Stimulated activated memory B cell treated with anti-CD40 and anti-IgM and Interleukin-4, amounts not matched to agents 10 μg/mL and 1 μg/mL and 100 μg/mL, for 72 hours (primary cell): ENCODE measurements around the gene TRIM39.
A peak's percentile ranks its signal among the peaks of the same experiment; 100 is the strongest.

Experiments used
- ATAC-seq: fragments of 150-1000 bp; cut with Tn5 transposase; 2 replicates; pipeline ENCODE4 v1.10.0; 2021
- H3K27ac Mint-ChIP-seq: one replicate; pipeline ENCODE4 v1.8.0; 2022; ENCODE audit warnings: mild to moderate bottlenecking, mixed read lengths
- H3K27me3 Mint-ChIP-seq: one replicate; pipeline ENCODE4 v1.8.0; 2022; ENCODE audit warnings: mixed read lengths
- H3K36me3 Mint-ChIP-seq: one replicate; pipeline ENCODE4 v1.8.0; 2022; ENCODE audit warnings: mixed read lengths
- H3K4me1 Mint-ChIP-seq: one replicate; pipeline ENCODE4 v1.8.0; 2022; ENCODE audit warnings: mixed read lengths
- H3K4me3 Mint-ChIP-seq: one replicate; pipeline ENCODE4 v1.8.0; 2022; ENCODE audit warnings: mild to moderate bottlenecking, moderate library complexity, mixed read lengths
- H3K9me3 Mint-ChIP-seq: one replicate; pipeline ENCODE4 v1.8.0; 2022; ENCODE audit warnings: mixed read lengths

TRIM39 gene

GRCh38 chr6:30322527-30323501, 3.9 kb upstream of the TRIM39 start:
- H3K27ac Mint-ChIP-seq, result peak overlapping the region; percentile 58
- peak overlapping the region; percentile 21 for H3K4me3 Mint-ChIP-seq
- no peaks in the 10 kb centered on the region for H3K27me3 Mint-ChIP-seq
- no peak for ATAC-seq
- peaks cover 25% of the 10 kb centered on the region for H3K36me3 Mint-ChIP-seq
- H3K9me3 Mint-ChIP-seq, result no peaks in the 10 kb centered on the region
- H3K4me1 Mint-ChIP-seq, result peaks cover 75% of the 10 kb centered on the region

DNA sequence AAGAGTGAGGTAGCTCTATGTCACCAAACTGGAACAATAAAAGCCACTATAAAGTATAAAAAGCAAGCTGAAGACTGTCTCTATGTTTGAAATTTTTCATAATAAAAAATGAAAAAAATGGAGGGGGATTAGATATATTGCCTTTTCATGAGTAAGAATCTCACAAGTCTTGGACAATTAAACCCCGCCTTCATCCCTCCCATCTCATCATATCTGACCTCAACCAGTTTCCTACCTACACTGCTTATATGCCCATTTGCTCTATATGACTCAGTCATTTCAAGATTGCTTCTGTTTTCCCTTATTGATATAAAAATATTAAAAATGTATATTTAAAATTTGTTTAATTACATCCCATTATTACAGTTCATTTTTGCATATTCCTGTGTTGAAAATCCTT, 2.9 kb upstream of the TRIM39 start:
- Mint-ChIP-seq H3K4me1 (peaks cover 72% of the 10 kb centered on the region), H3K36me3 (peaks cover 20% of the 10 kb centered on the region), H3K4me3 (no peak overlapping the region), H3K27ac (no peak overlapping the region), H3K9me3 (no peaks in the 10 kb centered on the region), H3K27me3 (no peaks in the 10 kb centered on the region)
- ATAC-seq, result no peak

DNA sequence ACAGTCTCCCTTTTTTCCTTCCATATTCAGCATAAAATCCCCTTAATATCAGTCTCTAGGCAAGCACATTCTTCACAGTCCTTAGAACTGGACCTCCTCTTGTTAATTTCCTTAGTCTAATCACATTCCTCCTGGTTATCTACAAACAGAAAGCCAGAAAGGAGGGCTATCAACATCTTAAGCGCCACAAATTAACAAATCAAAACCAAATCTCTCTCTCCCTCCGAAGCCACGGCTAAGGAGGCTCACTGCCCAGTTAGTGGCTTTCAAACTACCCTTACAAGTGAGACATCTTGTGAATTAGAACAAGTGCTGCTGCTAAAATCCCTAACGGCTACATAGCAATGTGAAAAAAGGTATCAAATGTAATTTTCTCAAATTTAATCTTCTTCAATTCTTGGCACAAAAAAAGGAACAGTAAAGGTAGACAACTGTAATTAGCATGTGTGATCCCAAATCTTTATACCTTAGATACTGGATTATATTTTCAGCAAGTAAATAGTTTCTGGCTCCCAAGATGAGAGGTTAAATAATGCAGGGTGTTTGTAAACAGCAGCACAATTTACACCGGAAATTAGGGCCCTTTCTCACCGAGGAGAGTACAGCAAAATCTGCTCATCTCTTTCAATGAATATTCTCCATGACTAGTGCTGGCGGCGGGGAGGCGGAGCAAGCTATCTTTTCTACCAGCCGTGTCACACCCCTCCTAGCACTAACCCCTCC, 1.4 kb upstream of the TRIM39 start:
- peaks cover 25% of the 10 kb centered on the region for H3K36me3 Mint-ChIP-seq
- peak; percentile 60 for ATAC-seq
- no peaks in the 10 kb centered on the region for H3K9me3 Mint-ChIP-seq
- H3K27ac Mint-ChIP-seq, result peak overlapping the region; percentile 93
- no peaks in the 10 kb centered on the region for H3K27me3 Mint-ChIP-seq
- peak overlapping the region; percentile 88 for H3K4me3 Mint-ChIP-seq
- peaks cover 65% of the 10 kb centered on the region for H3K4me1 Mint-ChIP-seq

- Mint-ChIP-seq H3K4me1 (peaks cover 58% of the 10 kb centered on the region), H3K36me3 (peaks cover 29% of the 10 kb centered on the region), H3K4me3 (peak overlapping the region; percentile 88), H3K27ac (peak overlapping the region; percentile 93), H3K9me3 (no peaks in the 10 kb centered on the region), H3K27me3 (no peaks in the 10 kb centered on the region)
- peak; percentile 85 for ATAC-seq
These were observed 728 bp upstream of the TRIM39 start for GRCh38 chr6:30325873-30326525.

- ATAC-seq, result no peak
- Mint-ChIP-seq H3K27ac (peak overlapping the region; percentile 93), H3K4me3 (peak overlapping the region; percentile 88), H3K27me3 (no peaks in the 10 kb centered on the region), H3K36me3 (peaks cover 36% of the 10 kb centered on the region), H3K4me1 (peaks cover 47% of the 10 kb centered on the region), H3K9me3 (no peaks in the 10 kb centered on the region)
These were observed 562 bp downstream of the TRIM39 start for GRCh38 chr6:30327232-30327746.

DNA sequence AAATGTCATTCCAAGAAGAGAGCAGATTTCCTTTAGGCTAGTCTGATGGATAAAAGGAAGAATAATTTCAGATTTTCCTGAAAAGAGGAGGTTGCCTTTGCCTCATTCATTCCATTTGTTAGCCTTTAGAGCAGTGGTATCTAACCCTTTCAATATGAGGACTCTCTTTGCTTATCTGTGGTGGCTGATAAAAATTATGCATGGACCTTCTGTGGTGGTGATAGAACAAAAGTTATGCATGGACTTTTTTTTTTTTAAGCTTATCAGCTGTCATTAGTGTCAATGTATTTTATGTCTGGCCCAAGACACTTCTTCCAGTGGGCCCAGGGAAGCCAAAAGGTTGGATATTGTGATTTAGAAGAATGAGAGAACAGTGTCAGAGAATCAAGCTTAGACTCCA, 1.7 kb downstream of the TRIM39 start:
- Mint-ChIP-seq H3K4me1 (peaks cover 40% of the 10 kb centered on the region), H3K27me3 (no peaks in the 10 kb centered on the region), H3K9me3 (no peaks in the 10 kb centered on the region), H3K27ac (no peak overlapping the region), H3K36me3 (peaks cover 32% of the 10 kb centered on the region), H3K4me3 (no peak overlapping the region)
- no peak for ATAC-seq

DNA sequence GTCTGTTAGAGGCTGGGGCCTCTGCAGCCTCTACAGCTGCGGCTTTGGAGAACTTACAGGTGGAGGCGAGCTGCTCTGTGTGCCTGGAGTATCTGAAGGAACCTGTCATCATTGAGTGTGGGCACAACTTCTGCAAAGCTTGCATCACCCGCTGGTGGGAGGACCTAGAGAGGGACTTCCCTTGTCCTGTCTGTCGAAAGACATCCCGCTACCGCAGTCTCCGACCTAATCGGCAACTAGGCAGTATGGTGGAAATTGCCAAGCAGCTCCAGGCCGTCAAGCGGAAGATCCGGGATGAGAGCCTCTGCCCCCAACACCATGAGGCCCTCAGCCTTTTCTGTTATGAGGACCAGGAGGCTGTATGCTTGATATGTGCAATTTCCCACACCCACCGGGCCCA, 2.6 kb downstream of the TRIM39 start:
- H3K9me3 Mint-ChIP-seq, result no peaks in the 10 kb centered on the region
- ATAC-seq, result no peak
- H3K27ac Mint-ChIP-seq, result no peak overlapping the region
- H3K27me3 Mint-ChIP-seq, result no peaks in the 10 kb centered on the region
- H3K36me3 Mint-ChIP-seq, result peaks cover 42% of the 10 kb centered on the region
- H3K4me1 Mint-ChIP-seq, result peaks cover 35% of the 10 kb centered on the region
- H3K4me3 Mint-ChIP-seq, result no peak overlapping the region

DNA sequence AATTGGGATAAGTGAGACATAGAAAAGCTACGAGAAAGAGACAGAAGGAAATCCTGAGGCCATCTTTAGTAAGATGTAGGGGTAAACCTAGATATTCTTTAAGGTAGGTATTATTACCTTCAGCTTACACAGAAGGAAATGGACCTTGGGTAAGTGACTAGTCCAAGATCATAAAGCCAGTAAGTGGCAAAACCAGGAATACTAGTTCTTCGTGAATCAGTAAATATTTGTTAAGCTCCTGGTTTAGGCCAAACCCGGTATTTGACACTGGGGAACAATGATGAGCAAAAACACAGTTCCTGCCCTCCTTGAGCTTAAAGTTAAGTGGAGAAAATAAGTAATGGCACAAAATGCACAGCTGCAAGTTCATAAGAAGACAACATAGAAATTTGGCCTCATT, 5.3 kb downstream of the TRIM39 start:
- Mint-ChIP-seq H3K27me3 (no peaks in the 10 kb centered on the region), H3K36me3 (peaks cover 67% of the 10 kb centered on the region), H3K4me1 (peaks cover 18% of the 10 kb centered on the region), H3K4me3 (no peak overlapping the region), H3K27ac (no peak overlapping the region), H3K9me3 (no peaks in the 10 kb centered on the region)
- no peak for ATAC-seq

- H3K4me1 Mint-ChIP-seq, result no peaks in the 10 kb centered on the region
- no peaks in the 10 kb centered on the region for H3K27me3 Mint-ChIP-seq
- no peak overlapping the region for H3K27ac Mint-ChIP-seq
- peaks cover 65% of the 10 kb centered on the region for H3K36me3 Mint-ChIP-seq
- no peaks in the 10 kb centered on the region for H3K9me3 Mint-ChIP-seq
- no peak for ATAC-seq
- no peak overlapping the region for H3K4me3 Mint-ChIP-seq
These were observed 7.5 kb downstream of the TRIM39 start for GRCh38 chr6:30334075-30334783.

GRCh38 chr6:30340589-30341054, 13.9 kb downstream of the TRIM39 start:
- Mint-ChIP-seq H3K4me3 (no peak overlapping the region), H3K27ac (no peak overlapping the region), H3K4me1 (peaks cover 7% of the 10 kb centered on the region), H3K27me3 (no peaks in the 10 kb centered on the region), H3K36me3 (peaks cover 52% of the 10 kb centered on the region), H3K9me3 (no peaks in the 10 kb centered on the region)
- no peak for ATAC-seq

DNA sequence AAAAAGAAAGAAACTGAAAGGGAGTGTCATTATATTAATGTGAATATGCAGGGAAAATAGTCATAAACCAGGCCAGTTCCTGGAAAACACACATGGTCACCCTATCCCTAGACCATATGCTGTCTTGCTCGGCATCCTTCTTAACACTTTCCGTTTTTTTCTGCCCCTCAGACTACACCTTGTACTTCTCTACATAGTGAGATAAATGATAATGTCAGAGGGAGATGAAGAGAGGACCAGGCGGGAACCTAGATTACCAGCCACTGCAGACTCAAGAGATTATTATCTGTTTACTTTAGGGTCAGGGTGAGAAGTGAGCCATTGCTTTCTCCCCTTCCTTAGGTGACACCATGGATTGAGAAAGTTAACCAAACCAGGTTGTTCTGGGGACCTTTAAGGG, 14.5 kb downstream of the TRIM39 start:
- no peak overlapping the region for H3K27ac Mint-ChIP-seq
- H3K36me3 Mint-ChIP-seq, result peaks cover 48% of the 10 kb centered on the region
- no peaks in the 10 kb centered on the region for H3K27me3 Mint-ChIP-seq
- no peaks in the 10 kb centered on the region for H3K9me3 Mint-ChIP-seq
- peaks cover 13% of the 10 kb centered on the region for H3K4me1 Mint-ChIP-seq
- no peak overlapping the region for H3K4me3 Mint-ChIP-seq
- ATAC-seq, result no peak

DNA sequence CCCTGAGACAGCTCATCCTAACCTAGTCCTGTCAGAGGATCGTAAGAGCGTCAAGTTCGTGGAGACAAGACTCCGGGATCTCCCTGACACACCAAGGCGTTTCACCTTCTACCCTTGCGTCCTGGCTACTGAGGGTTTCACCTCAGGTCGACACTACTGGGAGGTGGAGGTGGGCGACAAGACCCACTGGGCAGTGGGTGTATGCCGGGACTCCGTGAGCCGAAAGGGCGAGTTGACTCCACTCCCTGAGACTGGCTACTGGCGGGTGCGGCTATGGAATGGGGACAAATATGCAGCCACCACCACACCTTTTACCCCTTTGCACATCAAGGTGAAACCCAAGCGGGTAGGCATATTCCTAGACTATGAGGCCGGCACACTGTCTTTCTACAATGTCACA, 15.0 kb downstream of the TRIM39 start:
- no peaks in the 10 kb centered on the region for H3K9me3 Mint-ChIP-seq
- H3K4me1 Mint-ChIP-seq, result peaks cover 15% of the 10 kb centered on the region
- ATAC-seq, result no peak
- H3K4me3 Mint-ChIP-seq, result no peak overlapping the region
- H3K36me3 Mint-ChIP-seq, result peaks cover 48% of the 10 kb centered on the region
- H3K27ac Mint-ChIP-seq, result no peak overlapping the region
- no peaks in the 10 kb centered on the region for H3K27me3 Mint-ChIP-seq

GRCh38 chr6:30344191-30344867, 17.6 kb downstream of the TRIM39 start:
- H3K36me3 Mint-ChIP-seq, result peaks cover 42% of the 10 kb centered on the region
- H3K4me1 Mint-ChIP-seq, result peaks cover 27% of the 10 kb centered on the region
- no peaks in the 10 kb centered on the region for H3K9me3 Mint-ChIP-seq
- ATAC-seq, result no peak
- H3K27me3 Mint-ChIP-seq, result no peaks in the 10 kb centered on the region
- H3K4me3 Mint-ChIP-seq, result peak overlapping the region; percentile 88
- peak overlapping the region; percentile 85 for H3K27ac Mint-ChIP-seq
